Activated naive CD4-positive, alpha-beta T cell treated with anti-CD3 and anti-CD28 coated beads for 36 hours (primary cell): ENCODE data around the gene PLXNB2. TPM values are rescaled to one million over a fixed set of nuclear protein-coding genes. Genes with fewer than 3 reads are reported as not detected.

ENCODE experiments used
- CTCF ChIA-PET: fragments of 350-600 bp; sonication (Branson Sonifier 250); formaldehyde crosslinking; loops from one replicate; lab custom pipeline; 2021; ENCODE audit warnings: antibody characterized with exemption; lab: Charles Lee
- DNase-seq: peaks from one replicate; pipeline ENCODE4 v3.0.0-alpha.2; 2020
- H3K27ac Mint-ChIP-seq: one replicate; pipeline ENCODE4 v1.8.0; 2021; ENCODE audit warnings: mild to moderate bottlenecking, mixed read lengths
- H3K27me3 Mint-ChIP-seq: one replicate; pipeline ENCODE4 v1.8.0; 2021; ENCODE audit warnings: low read depth, mixed read lengths
- H3K36me3 Mint-ChIP-seq: one replicate; pipeline ENCODE4 v1.8.0; 2021; ENCODE audit warnings: low read depth, mixed read lengths
- H3K4me1 Mint-ChIP-seq: one replicate; pipeline ENCODE4 v1.8.0; 2021; ENCODE audit warnings: low read depth, mixed read lengths
- H3K4me3 Mint-ChIP-seq: one replicate; pipeline ENCODE4 v1.8.0; 2021; ENCODE audit warnings: mild to moderate bottlenecking, moderate library complexity, mixed read lengths
- H3K9me3 Mint-ChIP-seq: one replicate; pipeline ENCODE4 v1.8.0; 2021; ENCODE audit warnings: mixed read lengths
- intact Hi-C: fragments of 100-400 bp; cut with micrococcal nuclease; formaldehyde crosslinking; loops from one replicate; pipeline ENCODE4 v1.15.1; 2023
- total RNA-seq, 2 experiments: library from RNA; stranded (reverse); gene quantifications; one replicate each; pipeline ENCODE4 v1.2.3, GENCODE V29; 2021

Gene PLXNB2
- total RNA-seq, 2 experiments from 2014 or later, result 9.8 to 10.4 TPM

- Mint-ChIP-seq H3K27me3 (no peaks in the 10 kb centered on the region), H3K9me3 (no peaks in the 10 kb centered on the region), H3K4me1 (peaks cover 4% of the 10 kb centered on the region), H3K27ac (no peak overlapping the region), H3K4me3 (no peak overlapping the region), H3K36me3 (peaks cover 9% of the 10 kb centered on the region)
- DNase-seq, result no peak
- CTCF ChIA-PET, result no interaction called here
- intact Hi-C loops, result no loop called here
Measured at GRCh38 chr22:50229370-50229769, 78.1 kb downstream of the PLXNB2 start.

- CTCF ChIA-PET, result no interaction called here
- Mint-ChIP-seq H3K9me3 (no peaks in the 10 kb centered on the region), H3K4me1 (peaks cover 4% of the 10 kb centered on the region), H3K4me3 (no peak overlapping the region), H3K27me3 (no peaks in the 10 kb centered on the region), H3K36me3 (peaks cover 9% of the 10 kb centered on the region), H3K27ac (no peak overlapping the region)
- no peak for DNase-seq
- intact Hi-C loops, result no loop called here
Measured at GRCh38 chr22:50228366-50228765, 79.1 kb downstream of the PLXNB2 start.

- no peak overlapping the region for H3K27ac Mint-ChIP-seq
- CTCF ChIA-PET, result interaction anchor here (1.1 kb wide), 1 partner anchor 13 kb away, joined by 4 read pairs; no protein-coding TSS in a partner anchor
- intact Hi-C loops, result no loop called here
- H3K9me3 Mint-ChIP-seq, result no peaks in the 10 kb centered on the region
- no peak for DNase-seq
- peaks cover 4% of the 10 kb centered on the region for H3K4me1 Mint-ChIP-seq
- H3K36me3 Mint-ChIP-seq, result peaks cover 9% of the 10 kb centered on the region
- H3K27me3 Mint-ChIP-seq, result no peaks in the 10 kb centered on the region
- H3K4me3 Mint-ChIP-seq, result no peak overlapping the region
Measured at GRCh38 chr22:50227579-50228215, 79.7 kb downstream of the PLXNB2 start.

- no peak for DNase-seq
- peaks cover 4% of the 10 kb centered on the region for H3K4me1 Mint-ChIP-seq
- no peak overlapping the region for H3K27ac Mint-ChIP-seq
- no peak overlapping the region for H3K4me3 Mint-ChIP-seq
- CTCF ChIA-PET, result interaction anchor here (1.1 kb wide), 1 partner anchor 14 kb away, joined by 4 read pairs; no protein-coding TSS in a partner anchor
- no peaks in the 10 kb centered on the region for H3K9me3 Mint-ChIP-seq
- H3K36me3 Mint-ChIP-seq, result peaks cover 9% of the 10 kb centered on the region
- H3K27me3 Mint-ChIP-seq, result no peaks in the 10 kb centered on the region
- intact Hi-C loops, result no loop called here
Measured at GRCh38 chr22:50226875-50227165, 80.6 kb downstream of the PLXNB2 start.

DNA sequence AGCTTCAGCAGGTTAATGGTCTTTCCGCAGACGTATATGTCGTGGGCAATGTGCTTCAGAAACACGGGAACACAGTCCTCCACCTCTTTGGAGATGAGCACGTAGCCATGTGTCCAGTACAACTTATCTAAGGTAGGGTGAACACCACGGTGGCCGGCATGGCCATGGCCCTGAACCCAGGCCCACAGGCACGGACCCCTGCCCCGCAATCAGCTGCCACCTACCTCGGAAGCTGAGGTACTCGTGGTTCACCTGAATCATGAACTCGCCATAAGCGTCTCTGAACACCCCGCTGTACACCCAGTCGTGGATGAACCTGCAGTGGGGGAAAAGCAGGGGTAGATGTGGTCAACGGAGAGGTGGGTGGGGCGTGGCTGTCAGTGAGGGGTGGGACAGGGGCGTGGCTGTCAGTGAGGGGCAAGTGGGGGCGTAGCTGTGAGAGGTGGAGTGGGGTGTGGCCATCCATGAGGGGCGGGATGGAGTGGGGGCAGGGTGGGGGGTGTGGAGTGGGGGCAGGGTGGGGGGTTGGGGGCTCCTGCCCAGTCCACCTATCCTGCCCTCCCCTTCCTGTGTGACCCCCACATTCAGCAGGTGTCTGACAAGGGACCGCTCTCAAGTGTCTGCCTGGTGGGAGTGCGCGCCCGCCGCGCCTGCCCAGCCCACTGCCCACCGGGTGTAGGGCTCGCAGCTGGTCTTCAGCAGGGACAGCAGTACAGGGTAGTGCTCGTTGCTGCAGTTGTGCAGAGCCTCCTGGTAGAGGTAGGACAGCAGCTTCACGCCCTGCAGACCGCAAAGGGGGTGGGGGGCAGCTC is 81.2 kb downstream of the PLXNB2 start:
- CTCF ChIA-PET, result no interaction called here
- H3K27me3 Mint-ChIP-seq, result no peaks in the 10 kb centered on the region
- no peak overlapping the region for H3K27ac Mint-ChIP-seq
- no peak overlapping the region for H3K4me3 Mint-ChIP-seq
- H3K36me3 Mint-ChIP-seq, result peaks cover 9% of the 10 kb centered on the region
- H3K9me3 Mint-ChIP-seq, result no peaks in the 10 kb centered on the region
- H3K4me1 Mint-ChIP-seq, result peaks cover 4% of the 10 kb centered on the region
- intact Hi-C loops, result no loop called here
- no peak for DNase-seq

DNA sequence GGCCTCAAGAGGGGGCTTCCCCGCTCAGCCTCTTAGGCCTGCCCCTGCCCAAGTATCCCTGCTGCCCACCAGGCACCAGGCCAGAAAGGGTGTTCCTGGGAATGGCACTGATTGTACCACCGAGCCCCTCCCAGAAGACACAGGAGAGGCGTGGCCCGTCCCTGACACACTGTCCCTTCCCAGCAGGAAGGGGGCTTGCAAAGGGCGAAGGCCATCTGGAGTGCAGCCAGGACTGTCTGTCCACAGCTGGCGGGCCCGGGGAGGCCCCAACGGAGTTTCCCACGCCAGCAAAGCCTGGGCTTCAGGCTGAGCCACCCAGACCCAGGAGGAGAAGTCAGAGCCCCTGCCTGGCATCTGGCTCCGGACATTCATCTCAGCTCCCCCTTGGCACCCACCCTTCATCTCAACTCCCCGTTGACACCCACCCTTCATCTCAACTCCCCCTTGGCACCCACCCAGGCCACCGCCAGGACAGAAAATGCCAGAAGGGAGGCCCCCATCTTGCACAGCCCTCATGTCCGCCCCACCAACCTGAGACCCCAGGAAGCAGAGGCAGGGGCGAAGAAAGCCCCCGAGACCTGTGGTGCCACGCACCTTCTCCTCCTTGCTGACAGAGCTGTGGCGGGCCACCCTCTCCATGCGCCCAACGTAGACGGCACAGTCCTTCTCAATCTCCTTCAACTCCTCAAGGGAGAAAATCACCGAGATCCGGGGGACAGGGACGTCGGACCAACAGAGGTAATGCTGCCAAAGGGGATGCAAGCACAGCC is 82.1 kb downstream of the PLXNB2 start:
- intact Hi-C loops, result no loop called here
- no peak overlapping the region for H3K27ac Mint-ChIP-seq
- CTCF ChIA-PET, result no interaction called here
- H3K4me1 Mint-ChIP-seq, result peaks cover 4% of the 10 kb centered on the region
- H3K9me3 Mint-ChIP-seq, result no peaks in the 10 kb centered on the region
- H3K36me3 Mint-ChIP-seq, result peaks cover 13% of the 10 kb centered on the region
- no peak overlapping the region for H3K4me3 Mint-ChIP-seq
- no peaks in the 10 kb centered on the region for H3K27me3 Mint-ChIP-seq
- DNase-seq, result no peak

Other genes with a start within 250 kb of the PLXNB2 start
- gene TTLL8, start 249.3 kb downstream of the PLXNB2 start, total RNA-seq, result not detected
- under 1 TPM in 1 of 2 experiments, not detected in 1; 0.05 TPM for gene MLC1, start 222.2 kb downstream of the PLXNB2 start, total RNA-seq
- gene MOV10L1, start 217.6 kb downstream of the PLXNB2 start, total RNA-seq, result not detected
- gene PANX2, start 136.9 kb downstream of the PLXNB2 start, total RNA-seq, result 1 to 10 TPM; 1.2 to 1.7 TPM
- 10 to 100 TPM; 61.0 to 62.8 TPM for gene TRABD, start 121.7 kb downstream of the PLXNB2 start, total RNA-seq
- 10 to 100 TPM; 16.5 to 16.7 TPM for gene SELENOO, start 106.6 kb downstream of the PLXNB2 start, total RNA-seq
- gene TUBGCP6, start 62.6 kb downstream of the PLXNB2 start, total RNA-seq, result 10 to 100 TPM; 44.5 to 47.8 TPM
- 10 to 100 TPM; 35.4 to 38.0 TPM for gene HDAC10, start 56.4 kb downstream of the PLXNB2 start, total RNA-seq
- gene MAPK12, start 46.0 kb downstream of the PLXNB2 start, total RNA-seq, result 10 to 100 TPM; 12.3 to 12.4 TPM
- 10 to 100 TPM; 17.5 to 17.9 TPM for gene MAPK11, start 37.3 kb downstream of the PLXNB2 start, total RNA-seq
- gene DENND6B, start 19.4 kb upstream of the PLXNB2 start, total RNA-seq, result 1 to 10 TPM; 1.8 to 2.1 TPM
- 10 to 100 TPM; 33.7 to 34.7 TPM for gene PPP6R2, start 35.7 kb upstream of the PLXNB2 start, total RNA-seq
- 100 to 1,000 TPM; 100 TPM for gene SBF1, start 167.4 kb upstream of the PLXNB2 start, total RNA-seq
- gene ADM2, start 173.9 kb upstream of the PLXNB2 start, total RNA-seq, result 1 to 10 TPM; 7.5 to 8.3 TPM
- under 1 TPM in 1 of 2 experiments, not detected in 1; 0.31 TPM for gene MIOX, start 179.2 kb upstream of the PLXNB2 start, total RNA-seq
- 10 to 100 TPM; 41.4 to 42.0 TPM for gene LMF2, start 200.1 kb upstream of the PLXNB2 start, total RNA-seq
- gene NCAPH2, start 200.6 kb upstream of the PLXNB2 start, total RNA-seq, result 100 to 1,000 TPM; 104 to 115 TPM
- 1 to 10 TPM; 1.1 to 2.1 TPM for gene SCO2, start 218.0 kb upstream of the PLXNB2 start, total RNA-seq
- 10 to 100 TPM; 43.7 to 49.6 TPM for gene TYMP, start 222.4 kb upstream of the PLXNB2 start, total RNA-seq
- gene KLHDC7B, start 238.3 kb upstream of the PLXNB2 start, total RNA-seq, result 1 to 10 TPM; 7.4 to 7.6 TPM